Lower leg skin (tissue), 4 donors: ENCODE data around the gene HES3. TPM values are rescaled to one million over a fixed set of nuclear protein-coding genes. Genes with fewer than 3 reads are reported as not detected.

Source experiments
- DNase-seq, 2 donors: peaks; one replicate each; pipeline ENCODE4 v3.0.0-alpha.2; 2019; ENCODE audit warnings: low spot score in 2 of 2
- H3K4me3 ChIP-seq: fragments of 200-600 bp; sonication (generic); 2 replicates; pipeline ENCODE4 v1.5.1; 2017; ENCODE audit warnings: mild to moderate bottlenecking, low read depth; ENCODE audit not compliant: poor library complexity, severe bottlenecking
- POLR2A ChIP-seq, 2 donors: fragments of 450-650 bp; IDR thresholded peaks; one replicate each; pipeline ENCODE4 v1.6.1; 2016 to 2017; ENCODE audit warnings: antibody characterized with exemption in 2 of 2, mild to moderate bottlenecking in 1 of 2, moderate library complexity in 1 of 2
- WGBS, 2 donors: methylation state at CpG; one replicate each; pipeline ENCODE4 v1.1.5; 2018; 5-methylcytosine and 5-hydroxymethylcytosine counted together
- intact Hi-C: fragments of 100-400 bp; cut with DNase I; formaldehyde crosslinking; loops from one replicate; pipeline ENCODE4 v1.15.0; 2023; ENCODE audit warnings: low total_unique reads
- total RNA-seq, 4 donors: library from RNA; depleted of rRNA; stranded (reverse); fragments of >200 nt; gene quantifications; one replicate each; pipeline ENCODE4 v1.1.0, GENCODE V29; 2016
- TF ChIP-seq, protein P1 (sequence below), 3 donors: fragments of 450-650 bp; IDR thresholded peaks; one replicate each; pipeline ENCODE4 v1.5.1; 2016; ENCODE audit warnings: antibody characterized with exemption in 3 of 3, mild to moderate bottlenecking in 3 of 3, moderate library complexity in 2 of 3

Gene HES3, protein sequence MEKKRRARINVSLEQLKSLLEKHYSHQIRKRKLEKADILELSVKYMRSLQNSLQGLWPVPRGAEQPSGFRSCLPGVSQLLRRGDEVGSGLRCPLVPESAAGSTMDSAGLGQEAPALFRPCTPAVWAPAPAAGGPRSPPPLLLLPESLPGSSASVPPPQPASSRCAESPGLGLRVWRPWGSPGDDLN
- not detected for total RNA-seq

DNA sequence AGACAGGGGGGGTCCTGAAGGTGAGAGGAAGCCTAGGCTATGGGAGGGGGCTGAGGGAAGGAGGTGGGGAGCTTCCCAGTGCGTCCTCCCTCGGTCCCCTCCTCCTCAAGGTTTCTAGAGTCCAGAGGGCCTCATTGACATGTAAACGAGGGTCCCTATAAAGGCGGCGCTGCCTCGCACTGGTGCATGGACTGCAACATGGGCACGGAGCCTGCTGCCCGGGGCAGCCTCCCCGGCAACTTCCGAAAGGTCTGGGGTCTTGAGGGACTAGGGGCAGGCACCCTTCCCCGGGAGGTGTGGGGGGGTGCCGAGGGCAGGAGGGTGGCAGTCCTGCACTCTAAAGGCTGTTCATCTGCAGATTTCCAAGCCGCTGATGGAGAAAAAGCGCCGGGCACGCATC lies at the start of gene HES3:
Gene HES3, plus strand, starts transcription at position 187 of the 400 bp plus-strand sequence. Its CDS starts 187 bp downstream, at position 374.
- no peak within 1 kb of the TSS for H3K4me3 ChIP-seq
- DNase-seq: no peak
- intact Hi-C loops: loop anchor here (5.0 to 10.0 kb wide), 2 partner anchors 132 to 189 kb away; no protein-coding TSS in a partner anchor
- 4 to 14% methylated on average over 13 to 16 of the region's 16 CpGs for WGBS, 2 donors
- no peak for TF ChIP-seq POLR2A (IDR thresholded peaks at IDR 0.05)
- TF ChIP-seq, protein P1, sequence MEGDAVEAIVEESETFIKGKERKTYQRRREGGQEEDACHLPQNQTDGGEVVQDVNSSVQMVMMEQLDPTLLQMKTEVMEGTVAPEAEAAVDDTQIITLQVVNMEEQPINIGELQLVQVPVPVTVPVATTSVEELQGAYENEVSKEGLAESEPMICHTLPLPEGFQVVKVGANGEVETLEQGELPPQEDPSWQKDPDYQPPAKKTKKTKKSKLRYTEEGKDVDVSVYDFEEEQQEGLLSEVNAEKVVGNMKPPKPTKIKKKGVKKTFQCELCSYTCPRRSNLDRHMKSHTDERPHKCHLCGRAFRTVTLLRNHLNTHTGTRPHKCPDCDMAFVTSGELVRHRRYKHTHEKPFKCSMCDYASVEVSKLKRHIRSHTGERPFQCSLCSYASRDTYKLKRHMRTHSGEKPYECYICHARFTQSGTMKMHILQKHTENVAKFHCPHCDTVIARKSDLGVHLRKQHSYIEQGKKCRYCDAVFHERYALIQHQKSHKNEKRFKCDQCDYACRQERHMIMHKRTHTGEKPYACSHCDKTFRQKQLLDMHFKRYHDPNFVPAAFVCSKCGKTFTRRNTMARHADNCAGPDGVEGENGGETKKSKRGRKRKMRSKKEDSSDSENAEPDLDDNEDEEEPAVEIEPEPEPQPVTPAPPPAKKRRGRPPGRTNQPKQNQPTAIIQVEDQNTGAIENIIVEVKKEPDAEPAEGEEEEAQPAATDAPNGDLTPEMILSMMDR (IDR thresholded peaks at IDR 0.05): no peak

DNA sequence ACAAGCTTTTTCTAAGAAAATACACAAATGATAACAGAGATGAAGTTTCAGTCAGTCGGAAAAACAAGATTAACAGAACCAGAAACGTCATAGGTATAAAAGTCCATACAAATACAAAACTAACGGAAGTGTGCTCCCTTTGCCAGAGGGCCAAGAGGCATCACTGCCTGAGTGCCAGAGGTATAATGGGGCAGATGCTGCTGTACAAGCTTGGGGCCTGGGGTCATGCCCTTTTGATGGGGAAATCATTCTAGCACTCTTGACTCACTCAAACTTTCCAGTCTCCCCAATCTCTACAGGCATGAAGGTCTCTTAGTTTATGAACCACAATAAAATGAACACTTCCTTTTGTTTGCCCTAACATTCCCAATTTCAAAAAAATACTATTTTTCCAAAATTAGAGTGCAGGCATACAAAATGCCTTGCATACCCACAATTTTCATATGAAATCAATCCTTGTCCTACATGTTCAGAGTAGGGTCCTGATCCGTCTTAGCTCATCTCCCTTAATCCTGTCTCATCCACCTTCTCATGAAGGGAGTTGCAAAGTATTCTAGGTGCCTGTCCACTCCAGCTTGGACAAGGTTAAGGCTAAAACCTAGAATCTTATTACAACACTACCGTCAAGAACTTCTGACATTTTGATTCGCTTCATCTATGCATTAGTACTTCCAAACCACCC lies 46.1 kb upstream of the HES3 start:
- no peak overlapping the region for H3K4me3 ChIP-seq
- intact Hi-C loops: no loop called here
- 55 to 58% methylated on average over 6 of the region's 6 CpGs for WGBS, 2 donors
- DNase-seq: no peak
- TF ChIP-seq, protein P1 (IDR thresholded peaks at IDR 0.05): no peak
- TF ChIP-seq POLR2A (IDR thresholded peaks at IDR 0.05): no peak

DNA sequence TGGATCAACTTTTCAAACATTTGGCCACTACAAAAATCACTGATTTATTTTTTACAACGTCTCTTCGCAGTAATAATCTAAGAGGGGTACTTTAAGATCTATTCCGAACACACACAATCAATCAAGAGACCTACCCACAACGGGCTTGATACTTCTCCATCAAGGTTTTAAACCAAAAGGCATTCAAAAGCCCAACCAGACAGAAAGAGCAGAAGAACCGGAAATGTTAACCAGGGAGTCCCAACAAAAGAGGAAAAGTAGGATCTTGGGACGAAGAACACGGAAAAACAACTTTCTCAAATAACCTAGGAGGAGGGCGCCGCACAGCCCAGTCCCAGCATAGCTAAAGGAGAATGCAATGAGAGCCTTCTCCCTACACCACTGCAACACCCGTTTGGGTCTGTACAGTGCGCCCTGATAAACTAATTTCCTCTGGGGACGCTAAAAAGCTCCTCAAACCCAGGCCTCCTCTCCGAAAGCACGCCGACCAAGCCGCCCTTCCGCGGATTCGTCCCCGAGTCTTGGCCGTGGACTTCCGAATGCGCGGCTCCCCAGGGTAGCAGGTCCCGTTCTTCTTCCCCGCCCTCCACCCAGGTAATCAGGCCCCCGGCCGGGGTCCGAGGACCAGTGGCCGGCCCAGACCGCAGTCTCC lies 45.2 kb upstream of the HES3 start:
- DNase-seq: no peak
- no peak for TF ChIP-seq POLR2A (IDR thresholded peaks at IDR 0.05)
- TF ChIP-seq, protein P1 (IDR thresholded peaks at IDR 0.05): no peak
- H3K4me3 ChIP-seq: peak overlapping the region; percentile 99
- 0 to 1% methylated on average over 24 to 28 of the region's 31 CpGs for WGBS, 2 donors
- intact Hi-C loops: no loop called here

DNA sequence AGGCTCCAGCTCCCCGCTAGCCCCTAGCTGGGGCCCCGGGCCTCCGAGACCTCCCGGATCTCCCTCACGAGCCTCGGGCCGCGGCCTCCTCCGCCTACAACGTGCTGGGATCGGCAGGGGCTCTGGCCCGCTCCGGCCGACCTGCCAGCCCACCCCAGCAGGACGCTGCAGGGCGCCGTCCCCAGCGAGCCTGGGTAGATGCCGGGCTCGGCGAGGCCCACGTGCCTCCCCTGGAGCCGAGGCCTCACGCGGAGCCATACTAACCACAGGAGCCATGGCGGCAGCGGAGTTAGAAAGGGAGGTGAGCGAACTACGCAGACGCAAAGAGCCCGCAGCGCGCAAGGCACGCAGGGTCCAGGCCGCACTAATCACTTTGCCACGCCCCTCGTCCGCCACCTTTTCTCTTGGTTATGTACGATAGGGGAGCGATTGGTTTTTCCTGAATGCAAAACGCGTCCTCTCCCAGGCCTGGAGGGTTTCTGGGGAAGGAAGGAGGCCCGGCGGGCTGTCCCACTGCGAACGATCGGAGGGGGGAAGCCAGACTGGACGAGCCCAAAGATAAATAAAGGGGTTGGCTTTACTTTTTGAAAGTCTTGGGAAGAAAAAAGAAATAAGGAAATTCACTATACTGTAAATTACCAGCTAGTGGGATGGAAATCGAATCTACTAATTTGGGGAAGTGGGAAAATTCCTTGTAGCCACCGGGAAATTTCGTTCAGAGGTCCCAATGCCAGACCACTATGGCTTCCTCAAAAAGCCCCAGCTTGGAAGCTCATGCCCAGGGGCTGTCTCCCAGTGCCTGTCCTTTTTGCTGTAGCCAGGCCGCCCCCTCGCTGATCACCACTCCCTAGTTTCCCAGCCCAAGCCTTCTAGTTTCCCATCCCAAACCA lies 44.4 kb upstream of the HES3 start, which contains the start of gene RPL22:
Gene RPL22, minus strand, starts transcription at position 298 of the 890 bp plus-strand sequence. Its CDS starts 22 bp downstream, at position 276.
- 1 to 2% methylated on average over 28 of the region's 53 CpGs for WGBS, 2 donors
- H3K4me3 ChIP-seq: peak within 1 kb of the TSS; percentile 99
- peak; percentile 99 to 100 for DNase-seq
- TF ChIP-seq, protein P1 (IDR thresholded peaks at IDR 0.05): no peak
- TF ChIP-seq POLR2A (IDR thresholded peaks at IDR 0.05): no peak
- intact Hi-C loops: no loop called here

DNA sequence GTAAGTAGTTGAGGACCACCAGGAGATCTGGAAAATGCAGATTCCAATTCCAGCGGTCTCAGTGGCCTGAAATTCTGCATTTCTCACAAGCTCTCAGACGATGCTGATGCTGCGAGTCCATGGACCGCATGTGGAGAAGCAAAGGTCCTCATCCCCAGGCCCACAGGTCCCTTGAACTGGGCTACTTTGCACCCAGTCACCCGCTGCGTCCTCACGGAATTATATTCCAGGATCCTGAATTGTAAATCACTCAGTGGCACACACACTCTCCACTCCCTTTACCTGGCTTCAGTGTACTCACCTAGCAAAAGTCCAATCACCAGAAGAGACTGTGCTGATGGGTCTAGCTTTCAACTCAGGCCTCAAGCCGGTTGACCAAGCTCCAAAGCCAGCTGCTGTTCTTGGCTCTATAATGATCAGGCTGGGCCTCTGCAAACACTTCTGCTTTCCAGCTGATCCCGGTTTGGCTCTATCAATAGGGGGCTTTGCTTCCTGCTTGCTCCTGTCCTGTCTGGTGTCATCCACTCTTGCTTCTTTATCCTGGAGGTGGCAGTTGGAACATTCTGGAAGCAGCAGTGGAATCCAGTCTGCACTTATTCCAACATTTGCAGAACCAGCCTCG lies 43.7 kb upstream of the HES3 start:
- 72 to 74% methylated on average over 10 of the region's 10 CpGs for WGBS, 2 donors
- DNase-seq: no peak
- intact Hi-C loops: no loop called here
- no peak overlapping the region for H3K4me3 ChIP-seq
- TF ChIP-seq, protein P1 (IDR thresholded peaks at IDR 0.05): no peak
- no peak for TF ChIP-seq POLR2A (IDR thresholded peaks at IDR 0.05)
